Measurements from ENCODE around the gene DOCK1.

Gene DOCK1

GRCh38 chr10:127012769-127013152 lies 107.5 kb downstream of the DOCK1 start:
- DNase-seq: peak; percentile 10

- DNase-seq: no peak
Measured at GRCh38 chr10:127013211-127013656, 108.0 kb downstream of the DOCK1 start.

GRCh38 chr10:127013691-127014473 lies 108.7 kb downstream of the DOCK1 start:
- no peak for DNase-seq

- DNase-seq: no peak
Measured at GRCh38 chr10:127014671-127015070, 109.4 kb downstream of the DOCK1 start.

- DNase-seq: no peak
Measured at GRCh38 chr10:127015373-127015772, 110.1 kb downstream of the DOCK1 start.

- no peak for DNase-seq
Measured at GRCh38 chr10:127016331-127016730, 111.1 kb downstream of the DOCK1 start.

GRCh38 chr10:127017541-127018297 lies 112.5 kb downstream of the DOCK1 start:
- DNase-seq: no peak

GRCh38 chr10:127018298-127018650 lies 113.0 kb downstream of the DOCK1 start:
- no peak for DNase-seq

- DNase-seq: no peak
Measured at GRCh38 chr10:127018766-127019165, 113.5 kb downstream of the DOCK1 start.

GRCh38 chr10:127020260-127020659 lies 115.0 kb downstream of the DOCK1 start:
- DNase-seq: no peak

GRCh38 chr10:127021801-127022200 lies 116.6 kb downstream of the DOCK1 start:
- DNase-seq: no peak

- DNase-seq: no peak
Measured at GRCh38 chr10:127024685-127025435, 119.6 kb downstream of the DOCK1 start.

- DNase-seq: no peak
Measured at GRCh38 chr10:127027786-127028185, 122.6 kb downstream of the DOCK1 start.

GRCh38 chr10:127028556-127028955 lies 123.3 kb downstream of the DOCK1 start:
- no peak for DNase-seq

GRCh38 chr10:127029061-127029460 lies 123.8 kb downstream of the DOCK1 start:
- no peak for DNase-seq

- DNase-seq: no peak
Measured at GRCh38 chr10:127033216-127034033, 128.2 kb downstream of the DOCK1 start.

GRCh38 chr10:127034034-127034633 lies 128.9 kb downstream of the DOCK1 start:
- no peak for DNase-seq

- DNase-seq: no peak
Measured at GRCh38 chr10:127034790-127035189, 129.6 kb downstream of the DOCK1 start.

- no peak for DNase-seq
Measured at GRCh38 chr10:127035827-127036226, 130.6 kb downstream of the DOCK1 start.

- DNase-seq: no peak
Measured at GRCh38 chr10:127036987-127037386, 131.8 kb downstream of the DOCK1 start.

GRCh38 chr10:127039435-127039834 lies 134.2 kb downstream of the DOCK1 start:
- no peak for DNase-seq

GRCh38 chr10:127040756-127041155 lies 135.5 kb downstream of the DOCK1 start:
- DNase-seq: no peak

All from suppressor macrophage treated with lipopolysaccharide for 4 hours (primary cell).